Psoas muscle (tissue), 8 donors: ENCODE results near the gene RNF181. TPM values are rescaled to one million over a fixed set of nuclear protein-coding genes. Genes with fewer than 3 reads are reported as not detected.
A peak's percentile ranks its signal among the peaks of the same experiment; 100 is the strongest.
"Not testable (repeated sequence)": the region's sequence is repeated elsewhere in the genome, so short reads cannot be mapped to it uniquely, and the experiment has no call there.

Experiments
- ATAC-seq, 4 donors: fragments of 200-7000 bp; cut with Tn5 transposase; one replicate each; pipeline ENCODE4 v1.9.1; 2020; ENCODE audit warnings: moderate library complexity in 3 of 4, mild to moderate bottlenecking in 2 of 4
- DNase-seq, 2 donors: peaks; one replicate each; pipeline ENCODE4 v3.0.0-alpha.2; 2020
- H3K27ac ChIP-seq: fragments of 200-600 bp; one replicate; pipeline ENCODE4 v1.8.0; 2022
- H3K27me3 ChIP-seq, 3 donors: fragments of 200-600 bp in 1 of 3; one replicate each; pipeline versions ENCODE4 v1.6.1 to v1.8.0; 2013 to 2022; ENCODE audit warnings: low read length in 2 of 3, mild to moderate bottlenecking in 2 of 3, moderate library complexity in 1 of 3; ENCODE audit not compliant: insufficient read depth in 3 of 3
- H3K36me3 ChIP-seq, 2 donors: fragments of 200-600 bp in 1 of 2; one replicate each; pipeline versions ENCODE4 v1.6.1 to v1.8.0; 2013 to 2022; ENCODE audit warnings: low read depth in 1 of 2, mild to moderate bottlenecking in 1 of 2, moderate library complexity in 1 of 2; ENCODE audit not compliant: insufficient read depth in 1 of 2
- H3K4me1 ChIP-seq: fragments of 200-600 bp; one replicate; pipeline ENCODE4 v1.8.0; 2022
- H3K4me3 ChIP-seq: fragments of 200-600 bp; one replicate; pipeline ENCODE4 v1.8.0; 2022; ENCODE audit warnings: mild to moderate bottlenecking
- H3K9me3 ChIP-seq: fragments of 200-600 bp; one replicate; pipeline ENCODE4 v1.8.0; 2022
- WGBS, 3 donors: extraction: QIAGEN DNeasy Blood & Tissue Kit; methylation state at CpG; one replicate each; pipeline versions ENCODE4 v1.1.6 to v1.1.7; 2013; 5-methylcytosine and 5-hydroxymethylcytosine counted together
- intact Hi-C, 2 donors: fragments of 100-400 bp; cut with DNase I; formaldehyde crosslinking; loops; one replicate each; pipeline versions ENCODE4 v1.11.0 to v1.14.2; 2022
- polyA plus RNA-seq, 3 donors: library from polyadenylated mRNA; stranded (reverse); fragments of 200-250 nt; gene quantifications; one replicate each; pipeline ENCODE4 v1.2.3, GENCODE V29; 2013
- total RNA-seq, 4 donors: library from RNA; stranded (reverse); fragmentation: NEBNext Ultra II Directional in 2 of 4; extraction: Animal tissue kit (Norgen Biotek cat#: 25700) in 2 of 4; gene quantifications; one replicate each; pipeline versions ENCODE4 v1.2.1 to v1.2.4, GENCODE V29; 2021 to 2023
- TF ChIP-seq, protein P1 (sequence below): fragments of 200-600 bp; IDR thresholded peaks from one replicate; pipeline ENCODE4 v1.8.0; 2022; ENCODE audit warnings: antibody characterized with exemption
- donor health status: healthy with polysubstance abuse.
- donor health status: DM: no; HTN: no; CAD: no; lungs with moderate emphysema.
- donor health status: Bipolar disorder and iron deficiency.
- donor health status: healthy.
- donor health status: DM: yes; HTN: yes; CAD: no.
- donor health status: DM: no; HTN: no; CAD: no.
- donor health status: DM: no; HTN: no; CAD: no.
- donor health status: DM: yes; HTN: yes; CAD: no.

The RNF181 gene
- total and polyA plus RNA-seq, 7 donors, result 84.7 to 212 (median 107) TPM

DNA sequence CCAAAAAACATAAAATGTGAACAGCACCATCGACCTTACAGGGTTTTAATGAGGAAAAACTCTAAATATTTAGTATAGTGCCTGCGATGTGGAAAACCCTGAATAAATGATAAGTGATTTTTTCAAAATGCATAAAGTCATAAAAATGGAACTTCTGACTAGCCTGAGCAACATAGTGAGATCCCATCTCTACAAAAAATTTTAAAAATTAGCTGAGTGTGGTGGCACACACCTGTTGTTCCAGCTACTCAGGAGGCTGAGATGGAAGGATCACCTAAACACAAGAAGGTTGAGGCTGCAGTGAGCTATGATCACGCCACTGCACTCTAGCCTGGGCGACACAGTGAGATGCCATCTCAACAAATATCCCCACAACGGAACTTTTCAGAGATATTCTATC lies 38.4 kb upstream of the RNF181 start:
- ATAC-seq (no peak), DNase-seq (no peak)
- WGBS, 3 donors, result 91 to 95% (median 93%) methylated on average over 5 of the region's 5 CpGs
- peaks cover 7 to 75% of the 10 kb centered on the region in 2 donors for H3K36me3 ChIP-seq
- H3K4me3 ChIP-seq, result no peak overlapping the region
- no peak overlapping the region for H3K27ac ChIP-seq
- TF ChIP-seq, protein P1, sequence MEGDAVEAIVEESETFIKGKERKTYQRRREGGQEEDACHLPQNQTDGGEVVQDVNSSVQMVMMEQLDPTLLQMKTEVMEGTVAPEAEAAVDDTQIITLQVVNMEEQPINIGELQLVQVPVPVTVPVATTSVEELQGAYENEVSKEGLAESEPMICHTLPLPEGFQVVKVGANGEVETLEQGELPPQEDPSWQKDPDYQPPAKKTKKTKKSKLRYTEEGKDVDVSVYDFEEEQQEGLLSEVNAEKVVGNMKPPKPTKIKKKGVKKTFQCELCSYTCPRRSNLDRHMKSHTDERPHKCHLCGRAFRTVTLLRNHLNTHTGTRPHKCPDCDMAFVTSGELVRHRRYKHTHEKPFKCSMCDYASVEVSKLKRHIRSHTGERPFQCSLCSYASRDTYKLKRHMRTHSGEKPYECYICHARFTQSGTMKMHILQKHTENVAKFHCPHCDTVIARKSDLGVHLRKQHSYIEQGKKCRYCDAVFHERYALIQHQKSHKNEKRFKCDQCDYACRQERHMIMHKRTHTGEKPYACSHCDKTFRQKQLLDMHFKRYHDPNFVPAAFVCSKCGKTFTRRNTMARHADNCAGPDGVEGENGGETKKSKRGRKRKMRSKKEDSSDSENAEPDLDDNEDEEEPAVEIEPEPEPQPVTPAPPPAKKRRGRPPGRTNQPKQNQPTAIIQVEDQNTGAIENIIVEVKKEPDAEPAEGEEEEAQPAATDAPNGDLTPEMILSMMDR, result no peak
- intact Hi-C loops, result loop anchor here in 1 of 2 donors (2.0 kb wide), 1 partner anchor 128 kb away; no protein-coding TSS in a partner anchor
- H3K27me3 ChIP-seq, result no peaks in the 10 kb centered on the region
- H3K4me1 ChIP-seq, result peaks cover 12% of the 10 kb centered on the region
- no peaks in the 10 kb centered on the region for H3K9me3 ChIP-seq

DNA sequence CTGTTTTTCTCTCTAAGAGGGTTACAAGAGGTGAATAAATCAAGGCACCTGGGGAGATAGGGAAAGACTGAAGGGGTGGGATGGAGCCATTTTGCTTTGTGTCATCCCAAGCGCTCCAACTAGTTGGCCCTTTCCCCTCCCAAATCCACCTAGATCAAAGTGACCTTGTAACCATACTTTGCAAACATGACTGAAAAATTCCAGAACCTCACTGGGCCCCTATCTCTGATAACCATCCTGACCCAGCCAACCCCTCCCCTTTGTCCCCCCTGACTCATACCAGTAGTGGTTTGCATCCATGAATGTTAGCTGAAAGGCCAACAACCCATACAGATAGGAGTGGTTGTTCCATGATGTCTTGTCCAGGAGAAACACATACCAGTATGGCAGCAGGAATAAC lies 37.4 kb upstream of the RNF181 start:
- Histone ChIP-seq H3K4me1 (peaks cover 12% of the 10 kb centered on the region), H3K36me3 (peaks cover 7 to 65% of the 10 kb centered on the region in 2 donors), H3K9me3 (no peaks in the 10 kb centered on the region), H3K27me3 (no peaks in the 10 kb centered on the region), H3K4me3 (no peak overlapping the region), H3K27ac (no peak overlapping the region)
- no peak for DNase-seq
- ATAC-seq, result no peak
- WGBS, 3 donors, result 95 to 100% (median 96%) methylated on average over 1 of the region's 1 CpG
- TF ChIP-seq, protein P1, result no peak
- intact Hi-C loops, result no loop called here

DNA sequence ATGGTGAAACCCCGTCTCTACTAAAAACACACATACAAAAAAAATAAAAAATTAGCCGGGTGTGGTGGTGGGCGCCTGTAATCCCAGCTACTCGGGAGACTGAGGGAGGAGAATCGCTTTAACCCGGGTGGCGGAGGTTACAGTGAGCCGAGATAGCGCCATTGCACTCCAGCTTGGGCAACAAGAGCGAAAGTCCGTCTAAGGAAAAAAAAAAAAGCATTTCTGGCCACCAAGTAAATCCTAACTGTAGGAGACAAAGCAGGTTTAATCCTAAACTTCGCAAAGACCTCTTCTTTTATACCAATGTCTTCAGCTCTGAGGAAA lies 35.2 kb upstream of the RNF181 start:
- H3K27ac ChIP-seq, result peak overlapping the region; percentile 88
- intact Hi-C loops, result loop anchor here (5.0 kb wide), 1 partner anchor 37 kb away; the partner anchor contains the start of gene RNF181 (in 2 of the 2)
- WGBS, 3 donors, result 77 to 81% (median 81%) methylated on average over 12 of the region's 12 CpGs
- H3K9me3 ChIP-seq, DNase-seq, ATAC-seq, H3K27me3 ChIP-seq: not testable (repeated sequence)
- H3K36me3 ChIP-seq, result peaks cover 4 to 43% of the 10 kb centered on the region in 2 donors
- H3K4me1 ChIP-seq, result peaks cover 12% of the 10 kb centered on the region
- H3K4me3 ChIP-seq, result peak overlapping the region; percentile 81

DNA sequence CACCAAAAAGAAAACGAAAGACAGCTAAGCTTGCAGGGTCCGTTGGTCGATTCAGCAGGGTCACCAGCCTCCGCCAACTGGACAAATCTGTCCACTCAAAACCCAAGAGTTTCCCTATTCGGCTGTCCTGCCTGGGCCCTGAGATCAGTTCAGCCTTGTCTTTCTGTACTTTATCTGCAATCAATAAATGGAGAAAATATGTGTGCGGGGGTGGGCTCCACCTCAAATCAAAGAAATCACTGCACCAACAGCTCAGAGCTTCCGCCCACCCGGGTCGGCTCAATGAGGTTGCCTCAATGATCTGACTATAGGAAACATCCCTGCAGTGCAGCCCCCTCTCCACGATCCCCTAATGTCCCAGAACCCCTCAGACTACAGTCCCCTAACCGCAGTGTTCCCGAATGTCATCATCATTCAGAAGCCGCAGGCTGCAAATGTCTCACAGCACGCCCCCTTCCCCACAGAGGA lies 34.7 kb upstream of the RNF181 start:
- DNase-seq (no peak), ATAC-seq (peak in 2 of 4 donors; percentile 13 to 26)
- H3K36me3 ChIP-seq, result peaks cover 4 to 38% of the 10 kb centered on the region in 2 donors
- H3K4me3 ChIP-seq, result peak overlapping the region; percentile 81
- peak overlapping the region; percentile 88 for H3K27ac ChIP-seq
- TF ChIP-seq, protein P1, result no peak
- WGBS, 3 donors, result 3 to 4% (median 3%) methylated on average over 13 to 14 of the region's 14 CpGs
- H3K27me3 ChIP-seq, result no peaks in the 10 kb centered on the region
- H3K9me3 ChIP-seq, result no peaks in the 10 kb centered on the region
- peaks cover 12% of the 10 kb centered on the region for H3K4me1 ChIP-seq
- intact Hi-C loops, result loop anchor here (5.0 kb wide), 1 partner anchor 36 kb away; the partner anchor contains the start of gene RNF181 (in 2 of the 2)

DNA sequence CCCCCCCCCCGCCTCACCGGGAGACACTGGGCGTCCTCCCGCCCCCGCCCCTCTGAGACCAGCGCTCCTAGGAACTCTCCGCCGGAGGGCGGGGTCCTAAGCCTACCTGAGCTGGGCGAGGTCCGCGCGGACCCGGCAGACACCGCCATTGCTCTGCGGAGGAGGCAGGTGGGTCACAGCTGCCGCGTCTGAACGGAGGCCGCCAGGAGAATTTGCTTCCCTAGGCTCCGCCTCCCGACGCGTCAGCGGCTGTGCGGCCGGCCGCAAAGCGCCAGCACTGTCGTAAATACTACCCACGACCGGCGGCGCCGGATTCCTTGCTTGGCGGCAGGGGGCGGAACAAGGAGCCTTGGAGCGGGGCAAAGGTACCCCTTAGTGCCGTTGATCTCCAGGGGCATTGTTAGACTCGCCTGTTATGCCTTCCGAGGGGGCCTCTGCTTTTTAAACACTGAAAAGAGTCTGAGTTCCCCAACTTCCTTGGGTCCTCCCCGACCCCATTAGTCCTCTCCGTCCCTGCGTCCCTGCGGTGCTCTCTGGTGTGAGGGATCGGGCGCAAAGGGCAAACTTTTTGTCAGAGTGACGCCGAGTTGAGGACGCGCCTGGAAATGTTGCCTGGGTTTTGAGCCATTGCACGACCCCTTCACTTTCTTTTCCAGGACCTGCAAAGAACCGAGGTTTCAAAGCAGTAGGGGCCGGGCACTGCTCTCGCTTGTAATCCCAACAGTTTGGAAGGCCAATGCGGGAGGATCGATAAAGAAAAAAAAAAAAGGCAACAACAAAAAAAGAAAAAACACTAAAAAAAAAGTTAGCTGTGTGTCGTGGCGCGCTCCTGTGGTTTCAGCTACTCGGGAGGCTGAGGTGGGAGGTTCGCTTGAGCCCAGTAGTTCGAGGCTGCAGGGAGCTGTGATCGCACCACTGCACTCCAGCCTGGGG lies 34.0 kb upstream of the RNF181 start, which contains the start of gene GGCX:
TSS of gene GGCX (minus strand) at position 214 of the 933 bp plus-strand sequence. CDS start at position 149, 65 bp downstream.
- peaks cover 12% of the 10 kb centered on the region for H3K4me1 ChIP-seq
- no peaks in the 10 kb centered on the region for H3K9me3 ChIP-seq
- WGBS, 3 donors, result 3 to 4% (median 4%) methylated on average over 60 to 64 of the region's 64 CpGs
- intact Hi-C loops, result loop anchor here (5.0 kb wide), 1 partner anchor 36 kb away; the partner anchor contains the start of gene RNF181 (in 2 of the 2)
- peak; percentile 97 to 98 for DNase-seq
- H3K4me3 ChIP-seq, result peak within 1 kb of the TSS; percentile 81
- H3K27ac ChIP-seq, result peak within 1 kb of the TSS; percentile 88
- H3K36me3 ChIP-seq, result peaks cover 4 to 31% of the 10 kb centered on the region in 2 donors
- TF ChIP-seq, protein P1, result peak; percentile 11
- peak; percentile 94 to 97 (median 96) for ATAC-seq
- no peaks in the 10 kb centered on the region for H3K27me3 ChIP-seq
